GM21381 (cell line): ENCODE data around the gene RASSF3.
"Not testable (repeated sequence)": the region's sequence is repeated elsewhere in the genome, so short reads cannot be mapped to it uniquely, and the experiment has no call there.

Experiments used
- ATAC-seq: cut with Tn5 transposase; IDR thresholded peaks from one replicate; pipeline ENCODE4 v1.9.1; 2021; ENCODE audit warnings: mild to moderate bottlenecking, moderate library complexity; ENCODE audit not compliant: unreplicated experiment

The RASSF3 gene

DNA sequence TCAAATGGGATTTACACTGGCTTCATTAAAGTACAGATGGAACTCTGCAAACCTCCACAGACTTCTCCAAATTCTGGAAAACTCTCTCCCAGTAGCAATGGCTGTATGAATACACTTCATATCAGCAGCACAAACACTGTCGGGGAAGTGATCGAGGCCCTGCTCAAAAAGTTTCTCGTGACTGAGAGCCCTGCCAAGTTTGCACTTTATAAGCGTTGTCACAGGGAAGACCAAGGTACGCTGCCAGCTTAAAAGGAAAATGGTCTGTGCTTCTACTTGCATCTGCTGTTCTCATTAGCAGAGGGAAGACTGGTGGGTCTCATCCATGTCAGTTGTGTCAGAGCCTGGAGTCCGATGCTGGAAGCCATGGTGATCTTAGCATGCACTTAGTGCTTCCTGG is 77.9 kb downstream of the RASSF3 start:
- no peak for ATAC-seq

DNA sequence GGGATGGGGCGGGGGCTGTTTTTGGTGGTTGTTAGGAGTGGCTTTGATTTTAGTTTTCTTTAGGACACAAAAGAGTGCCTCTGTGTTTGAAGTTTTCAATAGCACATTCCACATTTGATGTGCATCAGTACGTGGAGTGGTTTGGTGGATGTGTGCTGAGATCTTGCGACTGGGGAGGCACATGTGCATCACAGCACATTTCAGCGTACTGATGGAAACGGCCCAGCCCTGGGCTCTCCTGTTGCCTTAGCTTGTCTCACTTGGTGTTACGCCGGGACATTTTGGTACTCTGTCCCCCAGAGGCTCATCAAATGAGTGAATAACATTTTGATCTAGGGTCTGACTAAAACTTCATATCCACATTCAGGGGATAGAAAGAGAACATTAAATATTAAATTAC is 78.4 kb downstream of the RASSF3 start:
- no peak for ATAC-seq

GRCh38 chr12:64690236-64690635 is 79.9 kb downstream of the RASSF3 start:
- not testable (repeated sequence) for ATAC-seq

GRCh38 chr12:64691227-64691794 is 81.0 kb downstream of the RASSF3 start:
- no peak for ATAC-seq

DNA sequence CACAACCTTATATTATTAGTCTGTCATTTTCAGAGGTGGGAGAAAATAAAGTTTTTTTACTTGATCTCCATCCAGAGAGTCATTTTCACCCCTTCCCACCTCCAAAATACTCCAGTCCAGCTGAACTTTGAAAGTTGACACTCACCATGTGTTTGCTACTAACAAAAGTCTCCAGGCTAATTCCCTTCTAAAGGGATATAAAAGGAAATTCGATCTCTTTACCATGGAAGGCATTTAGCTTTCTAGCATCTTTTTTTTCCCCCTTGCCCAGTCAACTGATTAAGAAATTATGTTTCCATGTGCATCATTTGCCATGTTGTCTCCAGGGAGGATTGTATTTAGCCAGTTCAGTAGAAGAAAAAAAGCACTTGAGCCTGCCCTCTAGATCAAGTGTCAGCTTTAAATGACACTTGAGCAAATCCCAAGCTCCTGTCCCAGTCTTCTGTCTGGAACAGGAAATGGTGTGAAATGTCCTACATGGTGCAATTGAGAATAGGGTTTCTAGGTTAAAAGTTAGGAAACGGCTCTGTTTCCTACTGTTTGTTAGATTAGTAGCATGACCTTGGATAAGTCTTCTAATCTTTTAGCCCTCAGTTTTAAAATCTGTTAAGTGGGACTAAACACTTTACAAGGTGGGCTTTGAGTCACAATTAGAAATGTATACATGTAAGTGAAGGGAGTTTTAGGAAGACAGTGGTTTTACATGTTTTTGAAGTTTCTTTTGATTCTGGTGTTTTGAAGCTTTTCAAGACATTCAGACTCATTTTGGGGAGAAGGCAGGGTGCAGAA is 81.7 kb downstream of the RASSF3 start:
- no peak for ATAC-seq

- ATAC-seq = no peak
Measured at GRCh38 chr12:64694130-64695040, 84.1 kb downstream of the RASSF3 start.

- no peak for ATAC-seq
Measured at GRCh38 chr12:64695550-64695949, 85.3 kb downstream of the RASSF3 start.

GRCh38 chr12:64696080-64696741 is 85.9 kb downstream of the RASSF3 start:
- no peak for ATAC-seq

GRCh38 chr12:64699504-64700115 is 89.3 kb downstream of the RASSF3 start:
- no peak for ATAC-seq

DNA sequence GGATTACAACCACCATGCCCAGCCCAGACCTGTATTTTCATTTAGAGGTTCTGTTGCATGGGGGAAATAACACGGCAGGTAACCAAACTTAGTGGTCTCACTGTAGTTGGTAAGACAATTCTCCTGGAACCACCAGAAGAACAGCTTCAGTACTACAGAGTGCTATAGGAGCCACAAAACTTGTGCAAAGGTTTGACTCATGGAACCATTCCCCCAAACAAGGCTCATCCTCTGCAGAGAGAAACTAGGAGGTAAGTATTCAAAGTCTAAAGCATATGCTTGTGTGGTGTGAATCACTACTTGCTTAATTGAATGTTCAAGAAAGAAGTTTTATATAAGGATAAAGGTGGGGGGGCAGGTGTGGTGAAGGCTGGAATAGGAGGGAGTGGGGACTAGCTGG is 90.2 kb downstream of the RASSF3 start:
- ATAC-seq = no peak

GRCh38 chr12:64701283-64701682 is 91.0 kb downstream of the RASSF3 start:
- ATAC-seq = no peak

GRCh38 chr12:64706306-64706705 is 96.0 kb downstream of the RASSF3 start:
- no peak for ATAC-seq

DNA sequence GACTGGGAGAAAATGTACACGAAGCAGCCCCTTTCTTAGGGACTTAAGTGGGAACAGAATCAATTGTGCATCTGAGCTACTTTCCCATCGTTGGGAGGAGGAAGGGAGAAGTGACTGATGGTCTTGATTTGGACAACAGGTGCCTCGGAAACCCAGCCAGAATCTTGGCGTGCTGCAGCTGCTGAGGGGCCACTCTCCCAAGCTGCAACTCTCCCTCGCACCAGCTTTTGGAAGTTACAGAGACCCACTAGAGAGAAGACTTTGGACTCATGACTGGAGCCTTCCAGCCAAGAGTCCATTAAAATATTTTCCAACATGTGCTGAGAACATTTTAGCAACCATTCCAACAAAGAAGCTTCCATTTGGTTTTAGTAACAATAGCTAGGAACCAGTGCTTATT is 96.6 kb downstream of the RASSF3 start:
- no peak for ATAC-seq

GRCh38 chr12:64707362-64707761 is 97.1 kb downstream of the RASSF3 start:
- ATAC-seq = no peak

GRCh38 chr12:64707926-64708325 is 97.6 kb downstream of the RASSF3 start:
- no peak for ATAC-seq

- ATAC-seq = no peak
Measured at GRCh38 chr12:64709429-64709828, 99.1 kb downstream of the RASSF3 start.

DNA sequence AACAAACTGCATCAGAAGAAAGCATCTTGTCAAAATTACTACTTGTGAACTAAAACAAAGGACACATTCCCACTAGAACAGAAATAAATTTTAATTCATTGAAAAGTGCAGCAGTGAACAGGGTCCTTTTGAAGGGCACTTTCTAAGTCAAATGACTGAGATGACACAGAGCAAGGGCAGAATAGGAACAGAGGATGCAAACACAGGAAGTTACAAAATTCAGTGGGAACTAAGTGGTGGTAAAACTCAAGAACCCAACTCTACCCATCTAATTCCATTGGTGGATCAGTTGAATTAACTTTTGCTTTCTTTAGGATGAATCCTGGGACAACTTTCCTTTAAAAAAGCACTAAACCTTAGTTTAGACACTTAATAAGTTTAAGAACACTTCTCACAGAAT is 103.1 kb downstream of the RASSF3 start:
- ATAC-seq = no peak

GRCh38 chr12:64714551-64714968 is 104.3 kb downstream of the RASSF3 start:
- ATAC-seq = peak; percentile 71

DNA sequence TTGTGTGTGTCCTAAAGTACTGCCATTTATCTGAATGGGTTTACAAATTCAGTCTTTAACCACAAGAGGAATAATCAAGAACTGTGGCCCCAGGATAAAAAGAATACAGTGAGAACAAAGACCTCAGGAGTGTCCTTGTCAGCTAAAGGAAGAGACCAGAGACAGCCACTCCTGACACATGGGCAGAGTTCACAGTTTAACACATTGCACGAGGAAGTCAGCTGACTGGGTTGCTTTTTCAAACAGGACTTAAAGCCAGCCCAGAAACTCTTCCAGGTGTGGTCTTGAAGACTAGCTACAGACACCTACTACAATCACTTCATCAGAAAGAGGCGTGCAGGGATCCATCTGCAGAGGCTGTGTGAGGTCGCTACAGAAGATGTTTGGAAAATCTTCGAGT is 106.1 kb downstream of the RASSF3 start:
- no peak for ATAC-seq

- ATAC-seq = no peak
Measured at GRCh38 chr12:64716839-64717455, 106.7 kb downstream of the RASSF3 start.
